CD4-positive, alpha-beta T cell (primary cell): Measurements from ENCODE around the gene KIAA0586. TPM values are rescaled to one million over a fixed set of nuclear protein-coding genes. Genes with fewer than 3 reads are reported as not detected.

Source experiments
- ATAC-seq: fragments of 200-7000 bp; cut with Tn5 transposase; one replicate; pipeline ENCODE4 v1.10.0; 2022; ENCODE audit warnings: mild to moderate bottlenecking; ENCODE audit not compliant: poor library complexity
- CTCF ChIA-PET: fragments of 350-600 bp; sonication (Branson Sonifier 250); formaldehyde crosslinking; loops from one replicate; lab custom pipeline; 2021; ENCODE audit warnings: antibody characterized with exemption, inconsistent platforms; lab: Charles Lee
- POLR2A ChIA-PET: fragments of 350-600 bp; sonication (Branson Sonifier 250); formaldehyde crosslinking; loops from one replicate; lab custom pipeline; 2021; ENCODE audit warnings: antibody characterized with exemption, inconsistent platforms; lab: Charles Lee
- DNase-seq, 14 experiments: peaks; one replicate each; pipeline ENCODE4 v3.0.0-alpha.2; 2013 to 2020; ENCODE audit warnings: mixed read lengths in 2 of 14
- H3K27ac ChIP-seq, 2 donors: one replicate each; pipeline versions ENCODE4 v1.5.1 to v1.7.0; 2013; ENCODE audit warnings: low read length in 2 of 2, low read depth in 1 of 2, mild to moderate bottlenecking in 1 of 2
- H3K27me3 ChIP-seq, 2 experiments: 1 replicate in 1 of 2; 2 replicates in 1 of 2; pipeline versions ENCODE4 v1.6.1 to v1.7.0; 2013; ENCODE audit warnings: low read length in 2 of 2, control low read depth in 1 of 2, mild to moderate bottlenecking in 1 of 2, moderate library complexity in 1 of 2; ENCODE audit not compliant: insufficient read depth in 2 of 2, control insufficient read depth in 1 of 2
- H3K36me3 ChIP-seq: one replicate; pipeline ENCODE4 v1.6.1; 2013; ENCODE audit warnings: low read length, control low read depth; ENCODE audit not compliant: insufficient read depth
- H3K4me1 ChIP-seq: one replicate; pipeline ENCODE4 v1.6.1; 2013; ENCODE audit warnings: low read length, control low read depth; ENCODE audit not compliant: insufficient read depth
- H3K4me3 ChIP-seq: one replicate; pipeline ENCODE4 v1.5.1; 2013; ENCODE audit warnings: mild to moderate bottlenecking, low read length, moderate library complexity
- H3K9me3 ChIP-seq, 2 experiments: 1 replicate in 1 of 2; 2 replicates in 1 of 2; pipeline versions ENCODE4 v1.6.1 to v1.7.0; 2013; ENCODE audit warnings: low read length in 2 of 2, mild to moderate bottlenecking in 2 of 2, control low read depth in 1 of 2, moderate library complexity in 1 of 2; ENCODE audit not compliant: control insufficient read depth in 1 of 2, insufficient read depth in 1 of 2
- H3K27ac Mint-ChIP-seq: one replicate; pipeline ENCODE4 v1.8.0; 2020; ENCODE audit warnings: mixed read lengths
- H3K27me3 Mint-ChIP-seq: one replicate; pipeline ENCODE4 v1.8.0; 2021; ENCODE audit warnings: mixed read lengths
- H3K36me3 Mint-ChIP-seq: one replicate; pipeline ENCODE4 v1.8.0; 2021; ENCODE audit warnings: low read depth, mixed read lengths
- H3K4me1 Mint-ChIP-seq: one replicate; pipeline ENCODE4 v1.8.0; 2021; ENCODE audit warnings: low read depth, mixed read lengths
- H3K4me3 Mint-ChIP-seq: one replicate; pipeline ENCODE4 v1.8.0; 2020; ENCODE audit warnings: mild to moderate bottlenecking, mixed read lengths
- H3K9me3 Mint-ChIP-seq: one replicate; pipeline ENCODE4 v1.8.0; 2020; ENCODE audit warnings: mixed read lengths
- intact Hi-C, 2 experiments: fragments of 100-400 bp; cut with DNase I in 1 of 2; cut with micrococcal nuclease in 1 of 2; formaldehyde crosslinking; loops; one replicate each; pipeline versions ENCODE4 v1.15.1 to v1.9.0; 2023 to 2025; cut with DNase I, micrococcal nuclease
- total RNA-seq, 174 experiments: library from RNA in 2 of 174; stranded (reverse) in 2 of 174; gene quantifications; one replicate each; pipeline ENCODE4 v1.2.3 and lab custom pipeline; 2021 to 2026
- TF ChIP-seq, protein P1 (sequence below): fragments of 200-600 bp; IDR thresholded peaks from one replicate; pipeline ENCODE4 v1.8.0; 2022; ENCODE audit warnings: antibody characterized with exemption, mild to moderate bottlenecking

The KIAA0586 gene
- total RNA-seq, 2 experiments from 2014 or later: 16.5 to 18.2 TPM

DNA sequence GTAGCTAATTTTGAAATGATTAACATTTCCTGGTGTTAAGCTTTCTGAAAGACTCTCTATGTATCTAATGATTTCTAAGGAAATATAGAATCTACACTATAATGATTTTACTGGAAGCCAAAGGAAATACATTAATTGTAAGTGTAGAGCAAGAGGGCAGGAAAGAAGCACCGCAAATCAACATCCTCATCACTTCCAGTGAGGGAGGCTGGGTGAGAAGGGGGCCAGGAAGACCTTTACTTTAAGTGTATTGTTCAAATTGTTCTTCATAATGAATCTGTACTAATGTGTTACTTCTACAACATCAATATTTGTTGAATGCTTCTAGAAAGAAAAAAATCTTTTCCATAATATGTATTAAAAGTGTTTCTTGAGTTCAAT lies 144.9 kb downstream of the KIAA0586 start:
- H3K27ac Mint-ChIP-seq: peak overlapping the region; percentile 90
- CTCF ChIA-PET: interaction anchor here (0.8 to 0.9 kb wide), 2 partner anchors 41 to 69 kb away, joined by 3 read pairs; no protein-coding TSS in a partner anchor
- ATAC-seq: peak; percentile 30
- TF ChIP-seq, protein P1, sequence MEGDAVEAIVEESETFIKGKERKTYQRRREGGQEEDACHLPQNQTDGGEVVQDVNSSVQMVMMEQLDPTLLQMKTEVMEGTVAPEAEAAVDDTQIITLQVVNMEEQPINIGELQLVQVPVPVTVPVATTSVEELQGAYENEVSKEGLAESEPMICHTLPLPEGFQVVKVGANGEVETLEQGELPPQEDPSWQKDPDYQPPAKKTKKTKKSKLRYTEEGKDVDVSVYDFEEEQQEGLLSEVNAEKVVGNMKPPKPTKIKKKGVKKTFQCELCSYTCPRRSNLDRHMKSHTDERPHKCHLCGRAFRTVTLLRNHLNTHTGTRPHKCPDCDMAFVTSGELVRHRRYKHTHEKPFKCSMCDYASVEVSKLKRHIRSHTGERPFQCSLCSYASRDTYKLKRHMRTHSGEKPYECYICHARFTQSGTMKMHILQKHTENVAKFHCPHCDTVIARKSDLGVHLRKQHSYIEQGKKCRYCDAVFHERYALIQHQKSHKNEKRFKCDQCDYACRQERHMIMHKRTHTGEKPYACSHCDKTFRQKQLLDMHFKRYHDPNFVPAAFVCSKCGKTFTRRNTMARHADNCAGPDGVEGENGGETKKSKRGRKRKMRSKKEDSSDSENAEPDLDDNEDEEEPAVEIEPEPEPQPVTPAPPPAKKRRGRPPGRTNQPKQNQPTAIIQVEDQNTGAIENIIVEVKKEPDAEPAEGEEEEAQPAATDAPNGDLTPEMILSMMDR: no peak
- H3K27me3 Mint-ChIP-seq: no peaks in the 10 kb centered on the region
- peaks cover 47% of the 10 kb centered on the region for H3K4me1 Mint-ChIP-seq
- Histone ChIP-seq H3K4me3 (no peak overlapping the region), H3K27ac (peak overlapping the region; percentile 35 to 57), H3K4me1 (peaks cover 18% of the 10 kb centered on the region), H3K36me3 (no peaks in the 10 kb centered on the region), H3K9me3 (no peaks in the 10 kb centered on the region), H3K27me3 (no peaks in the 10 kb centered on the region)
- peak in 1 of 14 experiments; percentile 20 for DNase-seq
- no peaks in the 10 kb centered on the region for H3K36me3 Mint-ChIP-seq
- peak overlapping the region; percentile 5 for H3K4me3 Mint-ChIP-seq
- POLR2A ChIA-PET: interaction anchor here (1.2 to 2.6 kb wide), 3 partner anchors 24 to 66 kb away, joined by 6 to 13 read pairs (median 8); partner anchors contain the start of gene DACT1
- H3K9me3 Mint-ChIP-seq: no peaks in the 10 kb centered on the region
- intact Hi-C loops: no loop called here

DNA sequence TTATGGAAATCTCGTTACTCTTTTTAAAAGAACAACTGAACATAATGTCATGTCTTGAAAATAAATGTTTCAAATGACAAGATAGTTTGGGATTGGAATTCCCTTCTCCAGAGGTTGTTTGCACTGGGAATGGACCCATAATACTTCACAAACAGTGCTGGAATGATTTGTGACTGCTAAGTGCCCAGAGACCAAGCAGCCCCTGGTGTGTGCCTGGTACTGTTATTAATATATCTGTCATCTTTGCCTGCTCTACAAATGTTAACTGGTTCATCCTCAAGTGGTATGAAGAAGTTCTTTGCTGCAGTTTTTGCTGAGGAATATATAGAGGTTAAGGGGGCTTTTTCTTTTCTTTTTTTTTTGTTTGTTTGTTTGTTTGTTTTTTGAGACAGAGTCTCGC lies 145.3 kb downstream of the KIAA0586 start:
- H3K9me3 Mint-ChIP-seq: no peaks in the 10 kb centered on the region
- Histone ChIP-seq H3K27ac (no peak overlapping the region), H3K36me3 (no peaks in the 10 kb centered on the region), H3K27me3 (no peaks in the 10 kb centered on the region), H3K9me3 (no peaks in the 10 kb centered on the region), H3K4me3 (no peak overlapping the region), H3K4me1 (peaks cover 18% of the 10 kb centered on the region)
- ATAC-seq (no peak), DNase-seq (no peak)
- ChIA-PET POLR2A (interaction anchor here (1.2 to 2.6 kb wide), 3 partner anchors 24 to 65 kb away, joined by 6 to 13 read pairs (median 8); partner anchors contain the start of gene DACT1), CTCF (interaction anchor here (0.8 kb wide), 1 partner anchor 68 kb away, joined by 3 read pairs; no protein-coding TSS in a partner anchor)
- H3K27me3 Mint-ChIP-seq: no peaks in the 10 kb centered on the region
- TF ChIP-seq, protein P1: no peak
- no peaks in the 10 kb centered on the region for H3K36me3 Mint-ChIP-seq
- no peak overlapping the region for H3K4me3 Mint-ChIP-seq
- intact Hi-C loops: no loop called here
- peak overlapping the region; percentile 90 for H3K27ac Mint-ChIP-seq
- peaks cover 47% of the 10 kb centered on the region for H3K4me1 Mint-ChIP-seq

DNA sequence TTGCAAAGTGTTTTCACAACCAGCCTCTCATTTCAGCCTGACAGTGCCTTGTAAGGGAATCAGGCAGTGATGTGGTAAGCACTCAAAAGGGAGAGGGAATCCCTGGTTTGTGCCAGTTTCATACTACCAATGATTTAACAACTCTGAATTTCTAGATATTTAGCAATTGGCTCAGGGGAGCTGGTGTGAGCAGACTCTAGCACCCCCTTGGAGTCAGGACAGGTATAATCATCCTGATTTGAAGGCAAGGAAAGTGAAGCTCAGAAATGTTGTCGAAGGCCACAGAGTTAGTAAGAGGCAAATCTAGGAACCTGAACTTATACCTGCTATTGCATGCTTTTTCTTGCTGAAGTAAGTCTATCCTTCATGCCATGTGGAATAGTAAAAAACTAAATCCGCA lies 147.1 kb downstream of the KIAA0586 start:
- Mint-ChIP-seq H3K4me1 (peaks cover 44% of the 10 kb centered on the region), H3K27ac (no peak overlapping the region), H3K4me3 (no peak overlapping the region), H3K36me3 (no peaks in the 10 kb centered on the region), H3K9me3 (no peaks in the 10 kb centered on the region), H3K27me3 (no peaks in the 10 kb centered on the region)
- Histone ChIP-seq H3K4me1 (peaks cover 18% of the 10 kb centered on the region), H3K27ac (no peak overlapping the region), H3K9me3 (no peaks in the 10 kb centered on the region), H3K36me3 (no peaks in the 10 kb centered on the region), H3K27me3 (no peaks in the 10 kb centered on the region), H3K4me3 (no peak overlapping the region)
- no peak for DNase-seq
- ChIA-PET CTCF (no interaction called here), POLR2A (interaction anchor here (0.6 kb wide), 1 partner anchor 24 kb away, joined by 3 read pairs; no protein-coding TSS in a partner anchor)
- TF ChIP-seq, protein P1: no peak
- no peak for ATAC-seq
- intact Hi-C loops: no loop called here
